Measurements from ENCODE around the gene CYP4F22.
A peak's percentile ranks its signal among the peaks of the same experiment; 100 is the strongest.

Gene CYP4F22

DNA sequence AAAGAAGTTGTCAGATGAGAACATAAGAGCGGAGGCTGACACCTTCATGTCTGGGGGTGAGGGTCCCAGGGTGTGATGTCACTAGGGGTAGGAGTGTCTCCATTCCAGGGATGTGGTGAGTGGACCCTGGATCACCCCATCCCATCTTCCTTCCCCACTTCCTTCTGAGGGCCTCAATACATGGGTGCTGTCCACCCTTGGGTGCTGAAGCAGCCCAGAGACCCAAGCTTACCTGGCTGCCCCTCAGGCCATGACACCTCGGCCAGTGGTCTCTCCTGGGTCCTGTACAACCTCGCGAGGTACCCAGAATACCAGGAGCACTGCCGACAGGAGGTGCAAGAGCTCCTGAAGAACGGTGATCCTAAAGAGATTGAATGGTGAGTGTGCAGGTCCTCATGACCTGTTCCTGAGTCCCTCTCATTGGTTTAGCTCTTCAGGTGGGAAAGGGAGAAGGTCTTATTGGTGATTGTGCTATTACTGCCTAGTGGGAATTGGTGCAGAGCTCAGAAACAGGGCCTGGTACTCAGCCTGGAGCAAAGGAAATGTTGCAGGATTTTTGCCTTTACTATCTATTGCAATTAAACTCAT is 69.0 kb downstream of the CYP4F22 start:
- no peak overlapping the region for H3K4me3 ChIP-seq (ENCODE audit: low read length)
- TF ChIP-seq, protein P1, sequence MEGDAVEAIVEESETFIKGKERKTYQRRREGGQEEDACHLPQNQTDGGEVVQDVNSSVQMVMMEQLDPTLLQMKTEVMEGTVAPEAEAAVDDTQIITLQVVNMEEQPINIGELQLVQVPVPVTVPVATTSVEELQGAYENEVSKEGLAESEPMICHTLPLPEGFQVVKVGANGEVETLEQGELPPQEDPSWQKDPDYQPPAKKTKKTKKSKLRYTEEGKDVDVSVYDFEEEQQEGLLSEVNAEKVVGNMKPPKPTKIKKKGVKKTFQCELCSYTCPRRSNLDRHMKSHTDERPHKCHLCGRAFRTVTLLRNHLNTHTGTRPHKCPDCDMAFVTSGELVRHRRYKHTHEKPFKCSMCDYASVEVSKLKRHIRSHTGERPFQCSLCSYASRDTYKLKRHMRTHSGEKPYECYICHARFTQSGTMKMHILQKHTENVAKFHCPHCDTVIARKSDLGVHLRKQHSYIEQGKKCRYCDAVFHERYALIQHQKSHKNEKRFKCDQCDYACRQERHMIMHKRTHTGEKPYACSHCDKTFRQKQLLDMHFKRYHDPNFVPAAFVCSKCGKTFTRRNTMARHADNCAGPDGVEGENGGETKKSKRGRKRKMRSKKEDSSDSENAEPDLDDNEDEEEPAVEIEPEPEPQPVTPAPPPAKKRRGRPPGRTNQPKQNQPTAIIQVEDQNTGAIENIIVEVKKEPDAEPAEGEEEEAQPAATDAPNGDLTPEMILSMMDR (conservative IDR thresholded peaks at IDR 0.05; ENCODE audit: low read length): no peak
- DNase-seq (ENCODE audit: low read depth): no peak

DNA sequence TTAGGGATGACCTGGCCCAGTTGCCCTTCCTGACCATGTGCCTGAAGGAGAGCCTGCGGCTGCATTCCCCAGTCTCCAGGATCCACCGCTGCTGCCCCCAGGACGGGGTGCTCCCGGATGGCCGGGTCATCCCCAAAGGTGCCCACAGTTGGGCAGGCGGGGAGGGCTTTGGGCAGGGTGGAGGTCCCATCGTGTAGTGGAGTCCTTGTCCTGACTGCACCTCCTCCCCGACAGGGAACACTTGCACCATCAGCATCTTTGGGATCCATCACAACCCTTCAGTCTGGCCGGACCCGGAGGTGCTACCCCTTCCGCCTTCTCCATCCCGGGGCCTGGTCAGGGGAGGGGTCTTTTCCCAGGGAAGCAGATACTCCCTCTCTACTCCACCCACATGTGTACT is 75.0 kb downstream of the CYP4F22 start:
- DNase-seq (ENCODE audit: low read depth): no peak
- H3K4me3 ChIP-seq (ENCODE audit: low read length): no peak overlapping the region
- TF ChIP-seq, protein P1 (conservative IDR thresholded peaks at IDR 0.05; ENCODE audit: low read length): no peak

DNA sequence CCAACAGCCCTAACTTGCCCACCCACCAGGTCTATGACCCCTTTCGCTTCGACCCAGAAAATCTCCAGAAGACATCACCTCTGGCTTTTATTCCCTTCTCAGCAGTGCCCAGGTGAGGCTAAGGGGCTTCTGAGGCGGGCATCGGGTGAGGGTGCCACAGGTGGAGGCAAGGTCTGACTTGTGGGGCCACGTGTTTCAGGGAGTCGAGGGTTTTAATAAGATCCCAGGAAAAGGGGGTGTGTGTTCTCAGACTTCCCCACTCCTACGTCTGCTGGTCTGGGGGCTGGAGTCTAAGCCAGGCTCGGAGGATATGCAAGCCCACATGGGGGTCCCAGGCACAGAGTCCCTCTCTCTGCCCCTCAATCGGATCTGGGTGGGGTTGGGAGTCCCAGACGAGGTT is 75.8 kb downstream of the CYP4F22 start:
- TF ChIP-seq, protein P1 (conservative IDR thresholded peaks at IDR 0.05; ENCODE audit: low read length): no peak
- no peak for DNase-seq (ENCODE audit: low read depth)
- H3K4me3 ChIP-seq (ENCODE audit: low read length): no peak overlapping the region

DNA sequence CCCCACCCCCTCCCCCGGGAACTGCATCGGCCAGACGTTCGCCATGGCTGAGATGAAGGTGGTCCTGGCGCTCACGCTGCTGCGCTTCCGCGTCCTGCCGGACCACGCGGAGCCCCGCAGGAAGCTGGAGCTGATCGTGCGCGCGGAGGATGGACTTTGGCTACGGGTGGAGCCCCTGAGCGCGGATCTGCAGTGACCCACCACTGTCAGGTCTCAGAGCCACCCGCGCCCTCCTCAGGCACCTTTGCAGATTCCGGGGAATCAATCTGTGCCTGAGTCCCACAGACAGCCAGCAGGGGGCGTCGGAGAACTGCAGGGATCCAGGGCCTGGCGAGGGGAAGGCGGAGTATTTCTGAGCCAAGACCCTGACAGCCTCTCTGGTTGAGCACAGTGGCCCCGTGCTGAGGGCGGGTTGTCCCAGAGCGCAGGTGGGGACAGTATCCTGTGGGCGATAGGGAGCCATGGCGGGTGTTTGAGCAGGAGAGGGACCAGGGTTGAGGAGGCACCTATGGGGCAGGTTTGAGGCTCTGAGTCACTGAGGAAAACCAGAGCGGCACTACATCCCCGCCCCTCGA is 76.3 kb downstream of the CYP4F22 start:
- H3K4me3 ChIP-seq (ENCODE audit: low read length): no peak overlapping the region
- peak; percentile 47 for DNase-seq (ENCODE audit: low read depth)
- TF ChIP-seq, protein P1 (conservative IDR thresholded peaks at IDR 0.05; ENCODE audit: low read length): peak; percentile 78

DNA sequence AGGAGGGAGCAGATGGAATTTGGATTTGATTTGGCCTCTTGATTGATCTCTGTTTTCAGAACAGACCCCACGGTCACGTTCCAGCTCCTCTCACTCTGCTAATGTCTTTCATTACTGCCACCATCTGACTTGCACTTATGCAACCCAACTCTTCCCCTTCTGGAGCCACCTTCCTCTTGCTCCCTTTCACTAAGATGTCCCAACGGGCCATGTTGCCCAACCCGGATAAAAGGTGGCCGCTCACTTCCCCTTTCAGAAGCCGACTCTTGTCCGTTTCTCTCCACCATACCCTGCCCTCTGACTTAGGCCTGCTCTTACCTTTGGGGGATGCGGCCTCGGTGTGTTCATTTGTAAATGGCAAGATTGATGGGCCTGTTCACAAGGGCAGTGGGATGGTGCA is 79.3 kb downstream of the CYP4F22 start:
- no peak for DNase-seq (ENCODE audit: low read depth)
- TF ChIP-seq, protein P1 (conservative IDR thresholded peaks at IDR 0.05; ENCODE audit: low read length): no peak

DNA sequence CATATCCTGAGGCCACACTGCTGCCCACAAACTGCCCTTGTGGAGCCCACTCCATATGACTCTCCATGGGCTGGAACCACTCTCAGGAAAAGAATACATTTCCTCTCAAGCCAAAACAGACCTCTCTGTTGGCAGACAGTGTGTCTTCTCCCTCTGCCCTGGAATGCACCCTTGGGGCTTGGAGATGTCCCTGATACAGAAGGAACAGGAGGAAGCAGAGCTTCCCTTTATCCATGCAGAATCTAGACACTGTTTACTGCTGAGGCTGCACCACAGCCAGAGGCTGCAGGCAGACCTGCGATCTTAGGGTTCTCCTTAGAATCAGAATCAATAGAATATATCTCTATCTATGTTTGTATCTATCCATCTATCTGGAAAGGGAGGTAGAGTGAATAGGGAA is 79.9 kb downstream of the CYP4F22 start:
- H3K4me3 ChIP-seq (ENCODE audit: low read length): no peak overlapping the region
- DNase-seq (ENCODE audit: low read depth): no peak
- TF ChIP-seq, protein P1 (conservative IDR thresholded peaks at IDR 0.05; ENCODE audit: low read length): no peak

More for the DNA sequence above, 79.3 kb downstream of the CYP4F22 start:
- no peak overlapping the region for H3K4me3 ChIP-seq (ENCODE audit: low read length)

DNA sequence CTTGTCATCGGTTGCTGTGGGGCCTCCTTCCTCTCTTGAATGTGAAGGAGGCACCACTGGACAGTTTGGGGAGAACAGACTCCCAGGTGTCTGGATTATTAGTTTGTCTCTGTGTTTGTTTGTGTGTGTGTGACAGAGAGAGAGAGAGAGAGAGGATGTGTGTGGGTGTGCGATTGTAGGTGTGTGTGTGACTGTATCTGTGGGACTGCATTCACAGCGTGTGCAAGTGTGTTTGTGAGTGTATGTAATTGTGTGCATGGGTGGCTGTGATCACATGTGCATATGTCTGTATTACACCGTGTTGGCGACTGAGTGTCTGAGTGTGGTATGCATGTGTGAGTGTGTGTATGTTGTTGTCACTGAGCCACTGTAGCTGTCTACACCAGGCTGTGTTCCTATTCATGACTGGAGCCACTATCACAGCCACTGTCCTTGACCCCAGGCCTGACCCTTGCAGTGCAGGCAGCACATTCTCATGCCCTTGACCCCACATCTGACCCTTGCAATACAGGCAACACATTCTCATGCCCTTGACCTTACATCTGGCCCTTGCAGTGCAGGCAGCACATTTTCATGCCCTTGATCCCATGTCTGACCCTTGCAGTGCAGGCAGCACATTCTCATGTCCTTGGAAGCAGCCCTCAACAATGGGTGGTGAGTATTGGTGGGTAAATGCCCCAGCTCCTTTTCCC is 81.6 kb downstream of the CYP4F22 start:
- H3K4me3 ChIP-seq (ENCODE audit: low read length): no peak overlapping the region
- no peak for DNase-seq (ENCODE audit: low read depth)
- TF ChIP-seq, protein P1 (conservative IDR thresholded peaks at IDR 0.05; ENCODE audit: low read length): no peak

Data from AG10803 (cell line).